ENCODE data around the gene IPO4.

GRCh38 chr14:24150993-24151392, 37.6 kb downstream of the IPO4 start:
- TF ChIP-seq CTCF (CRISPR knock-in tag; IDR thresholded peaks at IDR 0.05) (no peak), ELF1 (CRISPR knock-in tag; IDR thresholded peaks at IDR 0.05) (no peak), CREM (IDR thresholded peaks at IDR 0.05) (no peak), CREM (CRISPR knock-in tag; IDR thresholded peaks at IDR 0.05) (no peak)

Measured in HepG2 (cell line).